Effector CD8-positive, alpha-beta T cell (primary cell): ENCODE data around the gene TRMT11.
A peak's percentile ranks its signal among the peaks of the same experiment; 100 is the strongest.
"Not testable (repeated sequence)": the region's sequence is repeated elsewhere in the genome, so short reads cannot be mapped to it uniquely, and the experiment has no call there.

ENCODE experiments used
- DNase-seq: peaks from one replicate; lab custom pipeline; 2025; lab: John Stamatoyannopoulos, UW

The TRMT11 gene

DNA sequence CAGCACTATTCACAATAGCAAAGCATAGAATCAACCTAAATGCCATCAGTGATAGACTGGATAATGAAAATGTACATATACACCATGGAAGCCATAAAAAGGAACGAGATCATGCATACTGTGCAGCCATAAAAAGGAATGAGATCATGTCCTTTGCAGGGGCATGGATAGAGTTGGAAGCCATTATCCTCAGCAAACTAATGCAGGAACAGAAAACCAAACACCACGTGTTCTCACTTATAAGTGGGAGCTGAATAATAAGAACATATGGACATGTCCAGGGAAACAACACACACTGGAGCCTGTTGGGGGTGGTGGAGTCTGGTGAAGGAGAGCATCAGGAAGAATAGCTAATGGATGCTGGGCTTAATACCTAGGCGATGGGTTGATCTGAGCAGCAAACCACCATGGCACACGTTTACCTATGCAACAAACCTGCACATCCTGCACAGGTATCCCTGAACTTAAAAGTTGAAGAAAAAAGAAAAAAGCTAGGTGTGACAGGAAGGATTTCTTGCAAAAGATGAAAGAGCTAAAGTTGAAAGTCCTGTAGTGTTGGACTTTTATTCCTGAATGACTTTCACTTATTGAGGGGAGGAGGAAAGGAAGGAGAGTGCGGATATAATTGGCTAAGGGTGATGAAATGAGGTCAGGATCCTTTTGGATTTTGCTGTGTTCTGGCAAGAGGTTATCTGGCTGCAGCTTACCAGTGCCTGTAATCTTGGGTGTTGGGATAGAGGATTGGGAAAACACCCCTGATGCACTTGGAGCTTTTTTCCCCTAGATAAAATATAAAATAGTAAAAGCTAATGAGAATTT, 8.5 kb downstream of the TRMT11 start:
- no peak for DNase-seq

DNA sequence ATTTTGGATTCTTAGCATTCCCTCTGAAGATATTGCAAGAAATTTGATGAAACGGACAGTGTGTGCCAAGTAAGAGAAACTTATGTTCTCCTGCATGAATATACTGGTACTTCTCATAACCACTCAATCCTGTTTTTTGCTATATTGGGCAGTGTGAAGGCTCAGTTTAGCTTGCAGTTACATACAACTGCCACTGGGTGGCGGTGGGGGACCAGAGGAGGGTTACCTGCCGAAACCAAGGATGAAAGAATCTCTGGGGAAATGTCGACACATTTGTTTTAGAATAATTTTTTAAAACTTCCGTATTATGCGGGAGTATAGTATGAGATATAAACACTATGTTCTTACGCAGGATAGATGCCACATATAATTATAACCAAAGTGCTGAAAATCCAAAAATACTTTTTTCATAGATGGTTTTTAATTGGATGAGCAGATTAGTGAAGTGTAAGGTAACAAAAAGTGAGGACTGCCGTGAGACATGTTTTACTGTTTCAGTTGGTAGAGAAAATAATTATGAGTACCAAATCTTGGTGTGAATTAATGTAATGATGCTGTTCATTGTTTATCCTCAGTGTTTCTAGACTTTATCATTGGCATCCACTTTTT, 9.7 kb downstream of the TRMT11 start:
- DNase-seq = peak; percentile 64

DNA sequence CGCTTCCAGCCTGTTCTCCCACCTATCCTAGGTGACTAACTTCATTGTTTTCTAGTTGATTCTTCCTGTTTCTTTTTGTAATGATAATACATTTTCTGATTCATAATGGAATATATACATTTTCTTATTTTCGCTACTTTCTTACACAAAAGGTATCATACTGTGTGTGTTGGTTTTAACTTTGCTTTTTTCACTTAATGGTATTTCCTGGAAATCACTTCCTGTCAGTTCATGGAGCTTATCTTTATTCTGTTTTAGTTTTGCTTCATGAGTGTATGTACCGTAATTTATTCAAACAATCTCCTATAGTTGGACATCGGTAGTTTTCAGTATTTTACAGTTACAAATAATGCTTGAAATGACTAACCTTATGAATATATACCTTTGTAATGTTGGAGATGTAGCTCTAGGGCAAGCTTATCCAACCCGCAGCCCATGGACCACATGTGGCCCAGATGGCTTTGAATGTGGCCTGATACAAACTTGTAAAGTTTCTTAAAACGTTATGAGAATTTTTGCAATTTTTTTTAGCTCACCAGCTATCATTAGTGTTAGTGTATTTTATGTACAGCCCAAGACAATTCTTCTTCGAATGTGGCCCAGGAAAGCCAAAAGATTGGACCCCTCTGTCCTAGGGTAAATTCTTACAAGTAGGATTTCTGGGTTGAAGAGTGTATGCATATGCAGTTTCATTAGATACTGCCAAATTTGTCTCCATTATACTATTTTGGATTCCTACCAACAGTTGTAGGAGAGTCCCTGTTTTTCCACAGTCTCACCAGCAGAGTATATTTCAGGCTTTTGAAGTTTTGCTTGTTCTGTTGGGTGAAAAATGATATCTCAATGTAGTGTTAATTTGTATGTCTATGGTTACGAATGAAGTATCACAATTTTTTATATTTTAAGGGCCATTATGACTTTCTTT, 16.7 kb downstream of the TRMT11 start:
- DNase-seq = no peak

DNA sequence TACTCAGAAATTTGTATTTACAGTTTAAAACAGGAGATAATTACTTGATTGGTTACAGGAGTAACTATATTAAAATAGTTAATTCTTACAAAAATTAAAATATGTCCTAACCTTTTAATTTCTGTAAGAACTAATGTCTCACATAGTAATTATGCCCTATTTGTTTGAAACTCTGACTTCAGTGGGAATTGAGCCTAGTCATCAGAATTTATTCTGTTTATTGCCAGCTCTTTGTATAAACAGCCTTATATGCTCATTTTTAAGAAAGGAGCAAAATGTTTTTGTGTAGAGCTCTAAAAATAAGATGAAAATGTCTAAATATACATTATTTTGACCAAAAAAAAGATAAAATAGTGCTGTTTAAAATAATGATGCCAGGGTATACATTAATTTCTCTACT, 21.5 kb downstream of the TRMT11 start:
- no peak for DNase-seq

DNA sequence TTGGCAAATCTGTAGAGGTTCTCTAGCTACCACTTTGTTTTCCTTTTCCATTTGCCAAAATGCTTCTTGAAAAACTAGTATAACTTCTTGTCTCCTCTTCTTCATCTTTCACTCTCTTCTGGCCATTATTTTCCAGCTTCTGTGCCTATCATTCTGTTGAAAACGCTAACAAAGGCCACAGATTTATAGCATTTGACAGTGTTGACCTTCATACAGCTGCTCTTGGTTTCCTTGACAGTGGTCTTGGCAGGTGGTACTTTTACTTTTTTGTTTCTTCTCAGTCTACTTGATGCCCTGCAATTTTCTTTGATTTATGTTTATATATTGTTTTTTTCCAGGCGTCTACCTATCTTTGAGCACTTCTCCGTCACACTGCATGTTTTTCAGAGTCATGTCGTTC, 23.7 kb downstream of the TRMT11 start:
- DNase-seq = no peak

DNA sequence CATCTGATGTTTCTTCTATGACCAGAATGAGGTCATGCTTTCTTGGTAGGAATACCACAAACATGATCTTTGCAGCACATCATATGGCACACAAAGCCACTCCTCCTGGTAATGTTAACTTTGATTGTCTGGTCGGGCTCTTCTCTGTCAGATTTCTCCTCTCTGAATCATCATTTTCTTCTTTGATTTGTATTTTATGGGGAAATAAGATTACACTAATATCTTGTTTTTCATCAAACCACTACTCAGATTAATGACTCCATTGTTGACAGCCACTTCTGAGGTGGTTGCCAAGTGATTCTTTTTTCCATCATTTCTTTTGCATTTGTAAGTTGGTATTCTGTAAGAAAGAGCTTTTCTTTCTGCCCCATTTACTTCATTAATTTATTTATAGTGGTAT, 29.5 kb downstream of the TRMT11 start:
- no peak for DNase-seq

DNA sequence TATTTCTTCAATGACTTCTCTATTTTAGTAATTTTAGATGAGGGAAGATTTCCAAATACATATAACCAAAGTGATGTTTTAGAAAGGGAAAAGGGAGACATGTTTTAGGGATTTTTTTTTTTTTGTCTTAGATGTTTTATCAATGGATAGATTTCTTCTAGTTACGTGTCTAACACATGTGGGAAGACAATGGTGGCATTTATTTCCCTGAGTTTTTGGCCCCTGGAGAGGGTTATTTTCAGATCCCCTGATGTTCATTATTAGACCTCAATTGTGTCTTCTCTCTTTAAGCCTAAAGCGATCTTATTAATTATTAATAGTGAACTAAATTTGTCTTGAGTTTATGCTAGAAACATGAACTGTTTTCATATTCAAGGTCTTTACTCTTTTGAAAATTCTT, 30.3 kb downstream of the TRMT11 start:
- DNase-seq = no peak

DNA sequence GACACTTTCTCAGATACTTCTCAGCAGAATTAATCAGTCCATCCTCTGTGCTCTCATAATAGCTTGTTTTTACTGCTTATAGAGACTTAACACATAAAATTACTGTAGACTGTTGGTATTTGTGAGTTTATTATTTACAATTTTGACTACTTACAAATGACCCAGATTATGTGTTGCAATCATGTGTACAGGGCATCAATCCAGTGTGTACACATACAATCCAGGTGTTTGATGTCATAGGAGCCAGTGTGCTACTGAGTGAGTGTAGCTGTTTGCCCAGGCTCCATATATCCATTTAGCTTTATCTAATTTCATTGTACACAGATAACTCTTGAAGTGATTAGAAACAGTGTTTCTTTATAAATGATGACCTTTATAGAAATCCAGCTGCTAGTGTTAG, 31.3 kb downstream of the TRMT11 start:
- DNase-seq = no peak

DNA sequence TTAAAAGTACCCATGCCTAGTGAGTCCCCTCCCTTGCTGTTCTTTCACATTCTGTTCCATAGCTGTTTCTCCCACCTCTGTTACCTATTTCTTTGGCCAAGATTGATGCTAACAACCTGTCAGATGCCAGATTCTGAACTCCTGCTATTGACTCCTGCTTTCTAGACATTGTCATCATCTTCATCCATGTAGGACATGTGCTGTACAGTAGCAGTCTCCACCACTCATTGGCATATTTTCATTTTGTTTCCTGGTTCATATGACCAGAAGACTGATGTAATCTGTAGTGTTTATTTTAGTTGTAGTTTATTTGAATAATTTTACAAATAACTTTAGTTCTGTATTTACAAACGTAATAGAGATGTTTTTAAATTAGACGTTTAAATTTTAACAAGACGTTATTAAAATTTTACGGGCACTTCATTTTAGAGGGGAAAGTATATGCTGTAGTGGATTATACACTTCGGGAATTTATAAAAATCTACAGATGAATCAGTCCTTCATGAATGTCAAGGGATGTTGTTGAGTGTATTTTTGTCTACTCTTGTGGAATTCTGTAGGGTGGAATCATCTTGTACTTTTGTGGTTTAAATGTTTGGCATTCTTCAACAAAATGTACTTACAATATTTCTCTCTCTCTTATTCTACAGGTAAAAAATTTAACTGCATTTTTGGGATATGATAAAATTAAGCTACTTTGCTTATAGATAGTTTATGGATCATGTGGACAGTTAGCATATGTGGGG, 34.1 kb downstream of the TRMT11 start:
- DNase-seq = no peak

DNA sequence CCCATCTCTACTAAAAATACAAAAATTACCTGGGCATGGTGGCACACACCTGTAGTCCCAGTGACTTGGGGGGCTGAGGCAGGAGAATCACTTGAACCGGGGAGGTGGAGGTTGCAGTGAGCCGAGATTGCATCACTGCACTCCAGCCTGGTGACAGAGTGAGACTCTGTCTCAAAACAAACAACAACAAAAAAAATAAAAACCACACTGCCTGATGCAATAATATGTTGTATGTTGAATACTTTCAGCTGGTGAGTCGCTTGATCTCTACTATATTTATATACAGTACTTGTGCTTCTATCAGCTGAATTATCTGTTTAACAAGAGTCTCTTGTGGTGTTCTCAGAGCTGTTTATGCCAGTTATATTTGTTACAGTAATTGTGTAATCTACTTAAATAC, 37.1 kb downstream of the TRMT11 start:
- DNase-seq = not testable (repeated sequence)

DNA sequence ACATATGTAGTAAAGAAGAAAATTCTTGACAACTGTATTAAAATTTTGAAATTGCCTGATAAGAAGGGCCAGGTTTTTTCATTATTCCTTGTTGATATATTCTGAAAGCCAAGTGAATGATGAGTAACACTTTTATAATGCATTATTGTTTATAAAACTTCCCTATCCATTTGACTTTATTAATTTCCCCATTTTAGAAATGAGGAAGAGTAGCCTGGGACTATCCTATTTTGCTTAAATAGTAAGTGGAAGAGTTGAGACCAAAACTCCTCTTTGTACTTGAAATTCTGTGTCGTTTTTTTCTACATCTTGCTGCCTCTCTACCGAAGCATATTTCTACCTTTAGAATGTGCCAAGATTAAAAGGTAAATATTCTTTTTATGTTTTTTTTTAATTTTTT, 39.7 kb downstream of the TRMT11 start:
- no peak for DNase-seq

DNA sequence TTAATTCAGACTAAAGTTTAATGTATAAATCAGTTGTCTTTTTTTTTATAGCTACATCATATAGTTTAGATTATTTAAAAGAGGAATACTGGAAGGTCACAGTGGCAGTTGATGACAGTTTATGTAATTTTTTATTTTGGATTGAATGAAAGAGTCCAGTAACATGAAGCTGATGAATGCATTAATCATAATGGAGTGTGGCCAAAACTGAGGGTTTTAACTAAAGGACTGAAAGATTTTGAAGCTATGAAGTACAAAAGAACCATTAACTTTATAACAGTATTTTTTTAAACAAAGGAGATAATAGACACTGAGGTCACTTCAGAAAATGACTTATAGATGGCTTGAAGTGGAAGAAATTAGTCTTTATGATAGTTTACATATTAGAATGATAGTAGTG, 41.3 kb downstream of the TRMT11 start:
- no peak for DNase-seq

DNA sequence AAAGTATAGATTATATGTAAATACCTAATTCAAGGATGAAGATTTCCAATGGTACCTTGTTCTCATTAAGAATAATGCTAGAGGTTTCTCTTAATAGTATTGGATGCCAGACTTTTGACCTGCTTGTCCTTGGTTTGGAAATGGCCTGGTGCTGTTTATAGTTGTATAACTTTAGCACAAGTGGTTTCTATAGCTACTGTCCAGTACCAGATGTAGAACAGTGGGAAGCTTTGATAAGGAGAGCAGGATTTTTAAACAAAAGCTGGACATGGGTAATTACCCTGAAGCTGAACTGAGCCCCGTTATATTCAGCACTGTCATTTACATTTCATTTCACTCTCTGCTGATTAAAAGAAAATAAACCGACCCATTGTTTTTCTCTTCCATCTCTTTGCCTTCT, 43.7 kb downstream of the TRMT11 start:
- no peak for DNase-seq

DNA sequence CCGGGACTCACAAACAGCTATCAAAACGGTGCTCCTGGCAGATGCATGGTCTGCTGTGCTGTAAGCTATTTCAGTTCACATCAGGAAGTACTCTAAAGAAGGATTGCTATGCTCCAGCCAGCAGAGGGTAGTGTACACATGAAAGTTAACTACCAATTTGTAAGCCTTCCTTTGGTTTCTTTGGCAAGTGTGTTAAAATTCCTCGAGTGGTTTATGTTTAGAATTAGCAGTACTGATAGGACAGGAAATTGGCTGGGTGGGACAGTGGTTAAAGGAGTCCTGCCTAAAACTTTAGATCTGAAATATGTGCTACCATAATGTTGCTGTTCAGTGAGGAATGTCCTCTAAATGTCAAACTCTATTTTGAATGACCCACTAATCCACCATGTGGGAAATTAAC, 47.4 kb downstream of the TRMT11 start:
- no peak for DNase-seq

DNA sequence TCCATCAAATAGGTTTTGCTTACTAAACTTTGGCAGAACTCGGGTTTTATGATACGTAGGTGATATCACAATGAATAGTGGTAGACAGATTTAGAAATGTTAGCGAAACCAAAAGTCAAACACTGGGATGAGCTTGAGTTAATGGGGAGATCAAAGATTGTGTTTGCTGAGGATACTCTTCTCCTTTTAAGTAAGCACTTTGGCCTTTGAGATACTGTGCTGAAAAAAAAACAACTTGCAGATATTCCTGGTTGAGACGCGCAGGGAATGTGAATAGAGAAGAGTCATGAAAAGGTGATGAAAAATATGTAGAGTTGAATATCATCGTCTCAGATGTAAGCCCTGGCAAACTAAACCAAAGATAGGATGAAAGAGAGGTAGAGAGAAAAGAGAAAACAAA, 48.3 kb downstream of the TRMT11 start:
- DNase-seq = no peak

DNA sequence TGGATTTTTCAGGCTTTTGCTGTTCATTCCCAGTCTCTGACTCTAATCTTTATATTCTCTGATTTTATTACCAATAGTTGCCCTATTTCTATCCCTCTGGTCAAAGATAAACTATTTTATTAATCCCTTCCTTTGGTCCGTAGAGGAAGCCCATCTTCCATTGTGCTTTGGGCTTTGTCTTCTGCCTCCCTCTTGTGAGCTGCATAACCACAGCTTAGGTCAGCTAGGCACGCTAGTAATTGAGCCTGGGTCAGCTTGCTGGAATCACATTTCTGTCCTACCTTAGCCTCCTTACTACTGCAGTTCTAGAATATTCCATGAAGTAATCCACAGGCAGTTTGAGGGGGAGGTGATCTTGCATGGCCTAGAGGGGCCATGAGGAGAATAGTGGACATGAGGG, 49.4 kb downstream of the TRMT11 start:
- DNase-seq = no peak

DNA sequence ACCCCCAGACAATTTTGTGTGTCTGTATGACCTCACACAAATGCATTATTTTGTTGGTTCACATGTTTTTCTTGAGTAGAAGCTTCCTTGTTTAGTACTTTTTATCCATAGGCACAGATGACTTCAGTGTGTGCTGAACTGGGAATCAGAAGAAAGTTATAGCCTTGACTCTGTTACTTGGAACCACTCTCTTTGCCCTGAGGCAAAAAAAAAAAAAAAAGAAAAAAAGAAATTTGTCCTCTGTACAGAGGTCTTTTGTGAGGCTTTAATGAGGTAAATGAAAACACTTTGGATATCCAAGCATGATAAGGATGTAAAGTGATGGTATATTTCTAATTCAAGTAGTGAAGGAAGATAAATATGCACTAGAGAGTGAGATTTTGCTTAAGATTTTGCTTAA, 51.9 kb downstream of the TRMT11 start:
- no peak for DNase-seq

DNA sequence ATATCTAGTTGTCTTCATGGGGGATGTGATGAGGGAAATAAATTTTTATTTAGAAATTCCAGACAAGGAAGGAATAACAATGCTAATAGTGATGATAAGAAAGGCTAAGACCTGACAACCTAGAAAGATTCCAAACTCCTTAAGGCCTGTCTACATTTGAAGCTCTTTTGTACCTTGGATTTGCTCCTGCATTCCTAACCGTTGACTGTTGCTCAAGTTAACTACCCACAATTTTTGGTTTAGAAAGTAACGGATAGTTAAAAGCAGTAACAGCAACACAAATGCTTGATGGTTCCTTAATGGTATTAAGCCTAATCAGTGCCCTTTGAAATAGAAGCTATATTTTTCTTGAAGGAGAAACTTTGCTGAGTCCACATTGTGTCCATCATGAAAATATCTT, 52.9 kb downstream of the TRMT11 start:
- no peak for DNase-seq

DNA sequence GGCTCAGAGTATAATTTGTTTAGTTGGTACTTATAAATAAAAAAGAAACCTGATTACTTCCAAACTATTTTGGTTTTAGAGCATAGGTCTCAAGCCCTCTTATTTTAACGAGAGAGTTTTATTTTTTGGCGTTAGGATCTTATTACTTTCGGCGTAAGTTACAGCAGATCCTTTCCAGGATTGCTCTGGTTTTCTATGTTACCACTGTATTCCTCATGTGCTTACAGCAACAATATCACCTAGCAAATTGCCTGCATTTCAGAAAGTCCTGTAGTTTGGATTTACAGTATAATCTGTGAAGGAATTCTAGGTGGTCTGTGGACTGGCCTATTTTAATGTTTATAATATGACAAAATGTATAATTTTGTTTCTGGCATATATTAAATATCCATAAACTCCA, 54.1 kb downstream of the TRMT11 start:
- no peak for DNase-seq

DNA sequence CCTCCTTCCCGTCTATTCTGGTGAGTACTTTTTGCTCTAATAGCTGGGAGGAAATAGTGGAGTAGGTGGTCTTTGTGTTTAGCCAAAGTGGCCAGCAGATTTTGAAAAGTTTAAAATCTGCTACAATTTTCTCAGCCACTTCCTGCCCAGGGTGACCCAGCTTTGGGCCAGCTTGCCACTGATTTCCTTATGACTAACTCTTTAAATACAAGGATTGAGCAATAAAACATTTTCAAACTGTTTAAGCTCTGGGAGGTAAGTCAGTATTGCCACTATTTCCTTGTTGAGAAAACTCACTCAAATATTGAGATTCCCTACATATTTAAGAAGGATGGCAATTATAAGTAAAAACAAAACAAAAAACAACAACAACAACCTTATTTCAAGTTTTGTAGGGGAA, 54.5 kb downstream of the TRMT11 start:
- DNase-seq = no peak

DNA sequence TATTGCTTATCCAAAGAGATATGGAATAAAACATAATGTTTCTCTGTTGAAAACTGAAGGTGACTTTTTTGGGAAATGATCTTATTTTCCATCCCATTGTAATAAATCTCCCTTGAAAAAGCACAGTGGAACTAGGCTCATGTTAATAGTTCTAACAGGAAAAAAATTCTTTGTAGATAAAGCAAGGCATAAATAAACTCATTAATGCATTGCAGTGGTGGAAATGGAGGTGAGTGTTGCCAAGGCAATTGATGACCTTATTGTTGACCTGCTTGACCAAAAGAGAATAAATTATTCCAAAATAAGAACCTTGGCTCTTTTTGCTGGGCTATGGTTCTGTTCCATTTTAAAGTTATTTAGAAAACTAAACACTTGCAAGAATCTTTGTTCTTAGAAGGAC, 55.2 kb downstream of the TRMT11 start:
- no peak for DNase-seq

DNA sequence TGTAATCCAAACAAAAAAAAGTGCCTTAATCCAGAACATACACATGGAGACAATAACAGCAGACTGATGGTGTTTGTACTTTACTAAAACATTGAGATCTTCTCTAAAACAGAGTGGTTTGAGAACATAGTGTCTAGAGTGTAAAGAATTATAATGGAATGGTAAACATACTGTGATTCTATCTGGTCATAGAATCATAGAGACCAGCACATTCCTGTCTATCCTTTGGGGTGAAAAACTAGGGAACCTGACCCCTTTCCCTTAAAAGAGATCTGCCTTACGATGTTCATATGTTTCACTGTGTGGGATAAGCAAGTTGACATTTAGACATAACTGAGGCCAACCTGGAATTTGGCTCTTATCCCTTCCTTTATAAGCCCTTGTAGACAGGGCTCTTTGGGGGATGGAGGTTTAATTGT, 55.7 kb downstream of the TRMT11 start:
- no peak for DNase-seq
